ENCODE measurements around the gene TF.

The TF gene

DNA sequence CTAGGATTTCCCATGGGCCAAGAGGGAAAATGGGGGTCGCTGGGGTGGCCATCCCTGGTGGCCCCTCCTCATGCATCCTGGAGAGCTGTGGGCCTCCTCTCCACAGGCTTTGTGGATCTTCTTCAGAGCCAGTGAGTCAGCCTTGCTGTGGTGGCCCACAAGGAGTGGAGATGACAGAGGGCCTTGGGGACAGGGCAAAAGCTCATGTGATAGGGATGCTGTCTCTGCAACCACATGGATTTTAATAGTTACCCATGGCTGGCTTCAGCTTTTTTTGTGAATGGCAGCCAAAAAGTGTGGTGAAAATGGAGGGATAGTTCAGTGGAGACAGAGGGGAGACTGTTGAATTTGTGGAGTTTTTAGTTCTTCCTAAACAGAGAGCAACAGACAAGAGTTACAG is 1.2 kb downstream of the TF start:
- no peak for DNase-seq (ENCODE audit: low spot score)

- DNase-seq (ENCODE audit: low spot score) = no peak
Measured at GRCh38 chr3:133747907-133748639, 1.9 kb downstream of the TF start.

- no peak for DNase-seq (ENCODE audit: low spot score)
Measured at GRCh38 chr3:133749427-133750258, 3.5 kb downstream of the TF start.

- DNase-seq (ENCODE audit: low spot score) = no peak
Measured at GRCh38 chr3:133750259-133750656, 4.1 kb downstream of the TF start.

GRCh38 chr3:133753107-133753778 is 7.0 kb downstream of the TF start:
- DNase-seq (ENCODE audit: low spot score) = no peak

GRCh38 chr3:133753779-133754164 is 7.6 kb downstream of the TF start:
- DNase-seq (ENCODE audit: low spot score) = no peak

DNA sequence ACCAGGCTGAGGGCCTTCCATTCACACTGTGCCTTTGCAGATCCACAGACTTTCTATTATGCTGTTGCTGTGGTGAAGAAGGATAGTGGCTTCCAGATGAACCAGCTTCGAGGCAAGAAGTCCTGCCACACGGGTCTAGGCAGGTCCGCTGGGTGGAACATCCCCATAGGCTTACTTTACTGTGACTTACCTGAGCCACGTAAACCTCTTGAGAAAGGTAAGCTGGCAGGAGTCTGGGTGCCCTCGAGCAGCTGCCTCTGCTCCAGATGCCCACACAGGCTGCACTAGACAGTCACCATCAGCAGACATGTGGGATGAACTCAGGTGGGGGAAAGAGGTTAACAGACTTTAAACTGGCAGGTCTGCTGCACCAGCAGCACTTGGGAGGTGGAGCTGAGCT is 8.3 kb downstream of the TF start:
- DNase-seq (ENCODE audit: low spot score) = no peak

DNA sequence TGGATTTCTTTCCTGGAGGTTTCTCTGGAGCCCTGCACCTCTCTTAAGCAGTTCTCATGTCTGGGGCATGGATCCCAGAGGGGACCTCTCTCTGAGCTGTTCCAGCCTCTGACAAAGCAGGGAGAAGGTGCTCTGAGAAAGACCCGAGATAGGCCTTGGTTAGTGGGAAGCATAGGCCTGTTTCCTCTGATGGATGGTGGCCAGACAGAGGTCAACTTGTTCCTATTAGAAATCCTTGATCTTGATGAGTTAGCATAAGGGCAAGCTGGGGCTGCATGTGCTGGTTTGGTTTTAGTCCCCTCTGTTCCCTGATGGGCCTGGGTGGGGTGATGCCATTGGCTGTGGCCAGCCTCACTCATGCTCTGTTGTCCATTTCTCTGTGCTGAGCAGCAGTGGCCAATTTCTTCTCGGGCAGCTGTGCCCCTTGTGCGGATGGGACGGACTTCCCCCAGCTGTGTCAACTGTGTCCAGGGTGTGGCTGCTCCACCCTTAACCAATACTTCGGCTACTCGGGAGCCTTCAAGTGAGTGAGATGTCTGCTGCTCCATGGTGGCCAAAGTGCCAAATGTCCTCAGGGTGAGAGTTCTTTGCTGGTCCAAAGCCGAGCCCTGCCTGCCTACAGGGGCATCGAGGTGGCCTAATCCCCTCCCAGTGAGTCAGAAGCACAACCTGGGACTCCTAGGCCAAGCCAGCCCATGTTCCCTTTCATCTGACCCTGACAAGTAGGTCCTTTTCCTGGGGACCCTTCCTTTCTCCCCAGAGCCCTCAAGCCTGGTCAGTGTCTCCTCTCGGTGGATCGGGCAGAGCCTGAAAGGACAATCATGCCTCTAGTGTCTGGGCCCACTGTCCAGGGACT is 9.0 kb downstream of the TF start:
- no peak for DNase-seq (ENCODE audit: low spot score)

DNA sequence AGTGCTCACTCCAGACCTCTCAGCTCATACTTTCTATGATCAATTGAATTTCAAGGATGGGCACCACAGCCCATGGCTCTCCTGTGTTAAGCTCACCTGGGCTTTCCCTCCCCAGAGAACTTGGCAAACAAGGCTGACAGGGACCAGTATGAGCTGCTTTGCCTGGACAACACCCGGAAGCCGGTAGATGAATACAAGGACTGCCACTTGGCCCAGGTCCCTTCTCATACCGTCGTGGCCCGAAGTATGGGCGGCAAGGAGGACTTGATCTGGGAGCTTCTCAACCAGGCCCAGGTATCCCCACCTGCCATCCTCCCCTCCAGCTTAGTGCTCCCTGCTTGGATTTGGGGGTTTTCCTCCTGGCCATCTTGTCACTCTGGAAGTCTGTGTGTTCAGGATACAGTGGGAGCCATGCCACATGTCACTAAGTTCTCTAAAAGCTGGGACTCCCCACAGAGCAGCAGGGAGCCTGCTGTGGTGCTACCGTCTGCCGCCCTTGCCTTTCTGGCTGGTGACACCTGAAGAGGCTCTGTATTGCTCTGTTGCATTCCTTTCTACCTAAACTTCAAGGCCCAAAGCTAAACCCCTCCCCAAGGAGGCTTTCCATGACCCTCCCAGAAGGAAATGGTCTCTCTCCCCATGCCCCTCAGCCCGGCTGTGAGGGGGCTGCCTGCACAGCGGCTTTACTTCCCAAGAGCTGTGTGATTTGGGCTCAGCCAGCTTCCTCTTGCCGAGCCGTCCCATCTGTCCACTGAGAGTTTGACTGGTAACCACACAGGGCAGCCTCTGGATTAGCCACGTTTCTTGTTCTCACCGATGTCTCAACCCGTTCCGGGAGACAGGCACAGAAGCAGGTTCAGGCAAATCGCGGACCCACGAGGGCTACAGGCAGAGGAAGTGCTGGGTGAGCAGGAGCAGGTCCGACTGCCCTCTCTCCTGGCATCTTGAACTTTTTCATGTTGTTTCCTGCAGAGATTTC is 10.8 kb downstream of the TF start:
- DNase-seq (ENCODE audit: low spot score) = no peak

DNA sequence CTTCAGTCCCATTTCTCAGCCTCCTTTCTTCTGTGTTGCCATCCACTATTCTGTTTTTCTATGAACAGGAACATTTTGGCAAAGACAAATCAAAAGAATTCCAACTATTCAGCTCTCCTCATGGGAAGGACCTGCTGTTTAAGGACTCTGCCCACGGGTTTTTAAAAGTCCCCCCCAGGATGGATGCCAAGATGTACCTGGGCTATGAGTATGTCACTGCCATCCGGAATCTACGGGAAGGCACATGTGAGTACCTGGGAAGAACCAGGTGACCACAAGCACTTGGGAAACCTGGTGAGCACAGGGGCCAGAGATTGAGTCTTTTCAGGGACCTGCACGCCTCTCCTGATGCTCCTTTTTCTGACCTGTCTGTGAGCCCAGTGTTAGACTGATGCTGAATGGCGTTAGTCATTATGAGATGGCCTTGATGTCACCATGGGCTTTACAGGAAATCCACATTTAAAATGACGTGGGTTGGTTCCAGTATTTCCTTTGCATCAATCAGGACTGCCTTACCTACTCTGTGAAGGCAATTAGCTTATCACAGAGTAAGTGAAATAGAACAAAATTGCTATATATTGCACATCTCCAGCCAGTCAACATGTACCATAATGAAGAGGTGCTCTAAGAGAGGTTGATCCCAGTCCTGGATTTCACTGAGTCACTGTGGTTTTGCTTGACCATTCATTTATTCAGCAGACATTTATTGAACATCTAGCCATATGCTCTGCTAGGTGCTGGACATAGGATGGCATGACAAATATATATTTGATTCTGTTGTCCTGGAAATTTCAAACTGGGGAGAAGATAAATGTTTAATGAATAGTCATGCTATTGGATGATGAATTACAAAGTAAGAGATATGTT is 11.7 kb downstream of the TF start:
- DNase-seq (ENCODE audit: low spot score) = no peak

- DNase-seq (ENCODE audit: low spot score) = no peak
Measured at GRCh38 chr3:133758568-133758928, 12.4 kb downstream of the TF start.

- no peak for DNase-seq (ENCODE audit: low spot score)
Measured at GRCh38 chr3:133758964-133759739, 13.0 kb downstream of the TF start.

GRCh38 chr3:133759740-133760305 is 13.6 kb downstream of the TF start:
- no peak for DNase-seq (ENCODE audit: low spot score)

DNA sequence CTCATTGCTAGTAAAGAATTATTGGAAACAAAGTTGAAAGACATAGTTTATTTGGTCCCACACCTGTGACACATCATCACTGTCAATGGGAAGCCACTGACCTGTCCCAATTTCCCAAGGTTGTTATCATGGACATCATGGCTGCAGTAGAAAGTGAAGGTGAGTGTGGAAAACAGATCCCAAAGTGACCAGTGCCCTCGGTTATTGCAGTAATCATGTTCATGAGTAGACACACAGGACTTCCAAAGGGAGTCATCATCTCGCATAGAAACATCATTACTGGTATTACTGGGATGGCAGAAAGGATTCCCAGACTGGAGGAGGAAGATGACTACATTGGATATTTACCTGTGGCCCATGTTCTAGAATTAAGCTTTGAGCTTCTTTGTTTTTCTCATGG is 14.7 kb downstream of the TF start:
- DNase-seq (ENCODE audit: low spot score) = no peak

DNA sequence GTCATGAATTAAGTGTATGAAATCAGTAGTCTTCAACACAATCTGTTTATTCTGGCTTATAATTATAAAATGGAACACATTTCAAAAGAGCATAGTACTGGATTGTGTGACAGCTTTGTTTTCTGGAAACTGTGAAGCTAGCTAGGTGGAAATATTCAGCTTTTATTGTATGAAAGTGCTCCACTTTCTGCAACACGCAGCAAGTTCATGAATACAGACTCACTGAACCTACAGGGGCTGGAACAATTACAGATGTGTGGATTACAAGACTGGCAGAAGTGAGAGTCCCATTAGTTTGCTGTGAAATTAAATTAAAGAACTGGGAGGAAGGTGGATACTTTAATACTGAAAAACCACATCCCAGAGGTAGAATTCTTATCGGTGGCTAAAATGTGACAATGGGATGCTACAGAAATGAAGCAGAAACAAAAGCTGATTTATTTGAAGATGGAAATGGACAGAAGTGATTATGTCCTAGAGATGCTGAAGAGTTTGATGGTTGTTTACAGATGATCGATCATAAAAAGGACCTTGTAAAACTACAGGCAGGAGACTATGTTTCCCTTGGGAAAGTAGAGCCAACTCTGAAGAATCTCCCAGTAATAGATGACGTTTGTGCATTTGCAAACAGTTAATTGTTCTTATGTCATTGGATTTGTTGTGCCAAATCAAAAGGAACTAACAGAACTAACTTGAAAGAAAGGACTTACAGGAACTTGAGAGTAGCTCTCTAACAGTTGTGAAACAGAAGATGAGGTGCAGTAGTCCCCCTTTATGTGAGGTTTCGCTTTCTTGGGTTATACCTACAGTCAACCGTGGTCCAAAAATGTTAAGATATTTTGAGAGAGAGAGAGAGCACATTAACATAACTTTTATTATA is 15.7 kb downstream of the TF start:
- DNase-seq (ENCODE audit: low spot score) = no peak

- no peak for DNase-seq (ENCODE audit: low spot score)
Measured at GRCh38 chr3:133762539-133762938, 16.3 kb downstream of the TF start.

GRCh38 chr3:133763797-133764683 is 17.8 kb downstream of the TF start:
- no peak for DNase-seq (ENCODE audit: low spot score)

Data from activated CD4-positive, alpha-beta T cell treated with anti-CD3 and anti-CD28 coated beads, Interleukin-2, Interleukin-4, amounts not matched to agents 100 ng/mL and 50 ng/mL, durations not matched to agents 16 hours and 8 hours (primary cell).